ENCODE data around the gene SUCLG2. TPM values are rescaled to one million over a fixed set of nuclear protein-coding genes. Genes with fewer than 3 reads are reported as not detected.

SUCLG2 gene
- total RNA-seq, 1 donor from 2014 or later, result 63.6 TPM

- H3K4me1 Mint-ChIP-seq, result no peaks in the 10 kb centered on the region
- no peak for DNase-seq (ENCODE audit: low spot score)
- Histone ChIP-seq H3K4me3 (no peak overlapping the region), H3K27me3 (no peaks in the 10 kb centered on the region), H3K9ac (no peak overlapping the region), H4K20me1 (ENCODE audit: low read depth) (no peaks in the 10 kb centered on the region), H3K4me2 (no peak overlapping the region), H2AFZ (replicated peaks) (no peak overlapping the region), H3K4me1 (no peaks in the 10 kb centered on the region), H3F3A (ENCODE audit: low read depth) (no peaks in the 10 kb centered on the region), H3K9me3 (ENCODE audit: low read depth) (no peaks in the 10 kb centered on the region), H3K27ac (no peak overlapping the region), H3K79me2 (ENCODE audit: low read depth) (no peaks in the 10 kb centered on the region), H3K36me3 (no peaks in the 10 kb centered on the region)
- H3K27me3 Mint-ChIP-seq (ENCODE audit: insufficient read depth, low read depth), result no peaks in the 10 kb centered on the region
- H3K4me3 Mint-ChIP-seq, result no peak overlapping the region
- H3K27ac Mint-ChIP-seq, result no peak overlapping the region
- H3K9me3 Mint-ChIP-seq, result peaks cover 2% of the 10 kb centered on the region
- peaks cover 5% of the 10 kb centered on the region for H3K36me3 Mint-ChIP-seq
- TF ChIP-seq EZH2phosphoT487 (IDR thresholded peaks at IDR 0.05), result no peak
- no peak for TF ChIP-seq EZH2 (IDR thresholded peaks at IDR 0.05)
- no peak for TF ChIP-seq CTCF (IDR thresholded peaks at IDR 0.05)
Observed at GRCh38 chr3:67418426-67419217, 235.8 kb downstream of the SUCLG2 start.

GRCh38 chr3:67416703-67417102 is 237.7 kb downstream of the SUCLG2 start:
- Mint-ChIP-seq H3K9me3 (peaks cover 2% of the 10 kb centered on the region), H3K27me3 (ENCODE audit: insufficient read depth, low read depth) (no peaks in the 10 kb centered on the region), H3K4me3 (no peak overlapping the region), H3K4me1 (no peaks in the 10 kb centered on the region), H3K36me3 (peaks cover 5% of the 10 kb centered on the region), H3K27ac (no peak overlapping the region)
- Histone ChIP-seq H3K27me3 (no peaks in the 10 kb centered on the region), H3K4me1 (no peaks in the 10 kb centered on the region), H3K4me2 (no peak overlapping the region), H3K79me2 (ENCODE audit: low read depth) (no peaks in the 10 kb centered on the region), H3F3A (ENCODE audit: low read depth) (no peaks in the 10 kb centered on the region), H3K9me3 (ENCODE audit: low read depth) (no peaks in the 10 kb centered on the region), H3K4me3 (no peak overlapping the region), H3K9ac (no peak overlapping the region), H3K36me3 (no peaks in the 10 kb centered on the region), H4K20me1 (ENCODE audit: low read depth) (no peaks in the 10 kb centered on the region), H2AFZ (replicated peaks) (no peak overlapping the region), H3K27ac (no peak overlapping the region)
- TF ChIP-seq EZH2phosphoT487 (IDR thresholded peaks at IDR 0.05), result no peak
- no peak for TF ChIP-seq CTCF (IDR thresholded peaks at IDR 0.05)
- no peak for TF ChIP-seq EZH2 (IDR thresholded peaks at IDR 0.05)
- DNase-seq (ENCODE audit: low spot score), result no peak

GRCh38 chr3:67415511-67415910 is 238.9 kb downstream of the SUCLG2 start:
- Mint-ChIP-seq H3K27me3 (ENCODE audit: insufficient read depth, low read depth) (no peaks in the 10 kb centered on the region), H3K4me1 (no peaks in the 10 kb centered on the region), H3K27ac (no peak overlapping the region), H3K9me3 (peaks cover 2% of the 10 kb centered on the region), H3K4me3 (no peak overlapping the region), H3K36me3 (peaks cover 5% of the 10 kb centered on the region)
- H3K4me1 ChIP-seq, result no peaks in the 10 kb centered on the region
- H3K27me3 ChIP-seq, result no peaks in the 10 kb centered on the region
- no peak for DNase-seq (ENCODE audit: low spot score)
- H3F3A ChIP-seq (ENCODE audit: low read depth), result no peaks in the 10 kb centered on the region
- H3K9me3 ChIP-seq (ENCODE audit: low read depth), result no peaks in the 10 kb centered on the region
- no peak overlapping the region for H3K27ac ChIP-seq
- H4K20me1 ChIP-seq (ENCODE audit: low read depth), result no peaks in the 10 kb centered on the region
- TF ChIP-seq EZH2 (IDR thresholded peaks at IDR 0.05) (no peak), EZH2phosphoT487 (IDR thresholded peaks at IDR 0.05) (no peak), CTCF (IDR thresholded peaks at IDR 0.05) (no peak)
- no peak overlapping the region for H3K4me3 ChIP-seq
- no peaks in the 10 kb centered on the region for H3K36me3 ChIP-seq
- no peak overlapping the region for H2AFZ ChIP-seq (replicated peaks)
- no peak overlapping the region for H3K4me2 ChIP-seq
- no peak overlapping the region for H3K9ac ChIP-seq
- H3K79me2 ChIP-seq (ENCODE audit: low read depth), result no peaks in the 10 kb centered on the region
